CD4-positive, alpha-beta T cell treated with Interleukin-4 for 1 hour (primary cell): ENCODE data around the gene GPC6.

ENCODE experiments used
- DNase-seq, 2 donors: peaks; one replicate each; pipeline ENCODE4 v3.0.0-alpha.2; 2020 to 2022

The GPC6 gene

DNA sequence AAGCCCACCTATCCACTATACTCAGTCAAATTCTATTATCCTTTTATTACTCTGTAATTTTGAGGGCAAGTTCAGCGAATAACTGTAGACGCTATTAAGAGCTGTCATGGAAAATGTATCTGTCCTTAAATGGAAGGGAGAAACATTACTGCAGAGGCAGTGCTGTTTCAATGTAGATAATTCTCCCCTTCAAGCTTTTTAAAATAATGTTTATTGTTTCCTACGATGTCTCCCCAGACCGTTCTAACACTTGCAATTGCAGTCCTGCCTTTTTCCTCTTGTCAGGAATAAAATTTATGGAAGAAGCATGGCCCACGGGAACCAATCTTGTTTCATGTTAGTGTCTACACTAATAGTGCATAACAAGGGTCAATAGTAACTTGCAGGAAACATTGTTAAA lies 159.5 kb downstream of the GPC6 start:
- DNase-seq, result no peak

GRCh38 chr13:93388701-93389100 lies 162.1 kb downstream of the GPC6 start:
- no peak for DNase-seq

DNA sequence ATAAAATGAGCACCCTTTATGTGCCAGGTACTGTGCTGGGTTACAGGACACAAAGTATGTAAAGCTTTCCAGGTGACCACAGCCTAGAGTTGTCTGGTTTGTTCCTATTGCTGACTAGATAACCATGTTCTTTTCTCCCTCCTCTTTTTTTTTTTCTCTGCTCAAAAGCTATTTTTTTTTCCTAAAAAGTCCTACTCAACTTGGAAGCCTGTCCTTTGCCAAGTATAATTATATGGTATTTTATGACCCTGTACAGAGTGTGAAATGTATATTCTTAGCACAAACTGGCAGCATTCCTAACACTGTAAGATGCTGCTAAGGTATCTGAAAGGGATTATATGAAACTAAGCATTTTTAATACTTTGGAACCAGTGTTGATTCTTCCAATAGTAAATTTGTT lies 171.0 kb downstream of the GPC6 start:
- DNase-seq, result no peak

GRCh38 chr13:93398167-93399035 lies 171.8 kb downstream of the GPC6 start:
- DNase-seq, result no peak

GRCh38 chr13:93399212-93399611 lies 172.6 kb downstream of the GPC6 start:
- no peak for DNase-seq

- DNase-seq, result no peak
Measured at GRCh38 chr13:93406136-93406535, 179.5 kb downstream of the GPC6 start.

GRCh38 chr13:93407551-93407950 lies 180.9 kb downstream of the GPC6 start:
- DNase-seq, result no peak

- no peak for DNase-seq
Measured at GRCh38 chr13:93409001-93409400, 182.4 kb downstream of the GPC6 start.

- DNase-seq, result no peak
Measured at GRCh38 chr13:93409816-93410215, 183.2 kb downstream of the GPC6 start.

- DNase-seq, result no peak
Measured at GRCh38 chr13:93411186-93411680, 184.6 kb downstream of the GPC6 start.

DNA sequence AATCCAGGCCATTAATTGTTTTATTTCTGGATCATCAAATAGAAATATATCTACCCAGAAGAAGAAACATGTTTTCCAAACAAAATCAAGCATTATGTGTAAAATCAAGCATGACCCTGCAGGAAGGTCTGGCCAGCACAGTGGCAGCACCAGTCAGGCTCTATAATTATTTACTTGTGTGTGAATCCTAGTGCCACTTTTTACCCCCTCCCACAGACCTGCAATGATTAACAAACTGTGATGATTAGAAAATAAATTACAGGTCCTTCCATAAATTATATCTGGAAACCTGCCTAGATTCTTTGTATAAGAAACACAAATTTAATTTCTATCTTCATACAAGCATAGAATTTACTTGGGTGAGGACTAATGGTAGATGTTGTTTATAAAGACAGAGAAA lies 186.1 kb downstream of the GPC6 start:
- DNase-seq, result no peak

GRCh38 chr13:93413972-93414717 lies 187.5 kb downstream of the GPC6 start:
- DNase-seq, result no peak

- no peak for DNase-seq
Measured at GRCh38 chr13:93416736-93417355, 190.2 kb downstream of the GPC6 start.

- DNase-seq, result no peak
Measured at GRCh38 chr13:93418398-93418797, 191.8 kb downstream of the GPC6 start.

DNA sequence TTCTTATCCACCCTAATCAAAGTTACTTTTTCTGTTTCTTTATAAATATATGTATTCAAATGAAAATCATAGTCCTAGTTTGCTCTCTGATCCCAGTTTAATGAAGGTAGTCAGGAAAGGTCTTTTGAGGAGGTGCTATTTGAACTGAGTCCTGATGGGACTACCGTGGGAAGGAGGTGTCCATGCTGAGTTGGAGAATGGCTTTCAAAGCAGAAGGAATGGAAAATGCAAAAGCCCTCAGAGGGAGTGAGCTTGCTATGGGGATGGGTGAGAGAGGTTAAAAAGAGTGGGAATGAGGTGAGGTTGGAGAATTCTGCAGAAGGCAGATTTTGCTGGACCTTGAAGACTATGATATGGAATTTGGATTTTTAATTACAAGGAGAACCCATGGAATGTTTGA lies 193.6 kb downstream of the GPC6 start:
- no peak for DNase-seq

GRCh38 chr13:93420887-93421286 lies 194.3 kb downstream of the GPC6 start:
- no peak for DNase-seq

DNA sequence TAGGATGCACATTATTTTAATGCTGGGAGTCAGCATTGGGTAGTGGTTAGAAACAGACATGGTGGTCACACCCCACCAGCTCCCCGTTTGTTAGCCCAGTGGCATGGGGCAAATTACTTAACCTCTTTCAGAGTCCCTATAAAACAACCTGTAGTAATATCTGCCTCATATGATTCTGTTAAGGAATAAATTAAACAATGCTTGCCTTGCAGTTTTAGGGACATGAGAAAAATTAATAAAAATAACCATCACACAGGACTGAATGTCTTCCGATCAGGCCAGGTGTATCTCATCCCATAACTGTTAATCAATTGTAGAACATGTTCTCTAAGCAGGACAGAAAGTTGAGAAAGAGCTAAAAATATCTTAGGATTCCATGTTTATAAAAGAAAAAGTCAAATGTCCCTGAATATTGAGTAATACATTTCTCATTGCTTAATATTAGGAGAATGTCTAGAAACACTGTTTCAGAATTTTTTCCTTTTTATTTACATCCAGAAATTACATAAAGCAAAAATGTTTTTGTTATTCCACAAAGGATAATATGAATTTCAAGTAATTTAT lies 196.5 kb downstream of the GPC6 start:
- no peak for DNase-seq

- DNase-seq, result no peak
Measured at GRCh38 chr13:93425411-93425810, 198.8 kb downstream of the GPC6 start.

GRCh38 chr13:93430381-93430780 lies 203.8 kb downstream of the GPC6 start:
- DNase-seq, result no peak

DNA sequence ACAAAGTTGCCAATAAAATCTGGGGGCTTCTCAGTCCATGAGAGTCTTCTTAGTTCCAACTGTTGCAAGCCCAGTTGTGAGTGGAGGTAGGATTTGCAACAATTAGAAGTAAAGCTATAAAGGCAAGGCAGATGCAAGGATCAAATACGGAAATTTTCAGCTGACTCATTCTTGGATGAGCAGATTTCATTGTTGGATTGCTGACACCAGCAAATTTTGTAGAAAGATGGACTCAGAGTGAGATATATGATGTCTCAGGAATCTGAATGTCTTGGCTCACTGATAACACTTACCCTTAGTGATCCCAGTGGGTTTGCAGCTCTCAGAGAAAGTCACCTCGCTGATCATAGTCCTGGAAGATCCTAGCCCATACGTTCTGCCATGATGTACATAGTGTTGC lies 209.0 kb downstream of the GPC6 start:
- DNase-seq, result no peak

DNA sequence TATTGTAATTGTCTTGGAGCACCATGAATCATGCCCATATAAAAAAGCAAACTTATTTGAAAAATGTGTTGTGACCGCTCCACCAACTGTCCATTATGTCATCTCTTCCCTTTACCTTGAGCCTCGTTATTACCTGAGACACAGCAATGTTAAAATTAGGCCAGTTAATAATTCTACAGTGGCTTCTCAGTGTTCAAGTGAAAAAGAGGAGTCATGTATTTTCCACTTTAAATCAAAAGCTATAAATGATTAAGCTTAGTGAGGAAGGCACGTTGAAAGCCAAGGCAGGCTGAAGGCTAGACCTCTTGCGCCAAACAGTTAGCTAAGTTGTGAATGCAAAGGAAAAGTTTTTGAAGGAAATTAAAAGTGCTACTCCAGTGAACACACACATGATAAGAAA lies 210.5 kb downstream of the GPC6 start:
- no peak for DNase-seq

- DNase-seq, result no peak
Measured at GRCh38 chr13:93446238-93446637, 219.6 kb downstream of the GPC6 start.

DNA sequence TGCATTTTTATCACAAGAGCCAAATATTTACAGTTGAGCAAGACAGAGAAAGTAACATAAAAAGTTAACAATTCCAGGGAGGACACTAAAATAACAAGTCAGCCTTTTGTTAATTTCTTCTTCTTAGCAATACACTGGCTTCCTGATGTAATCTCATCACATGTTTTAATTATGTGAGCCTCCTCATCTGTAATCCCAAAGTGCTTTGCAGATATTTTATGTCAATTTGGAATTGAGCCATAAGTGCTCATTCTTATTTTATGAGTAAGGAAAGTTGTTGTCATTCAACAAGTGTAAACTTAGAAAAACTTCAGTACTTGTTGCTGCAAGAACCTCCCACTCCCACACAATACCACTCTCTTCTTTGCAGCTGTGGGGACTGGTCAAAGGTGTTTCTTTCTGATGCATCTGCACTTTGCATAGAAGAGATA lies 223.6 kb downstream of the GPC6 start:
- DNase-seq, result no peak
